Activated T-helper 1 cell treated with anti-CD3 and anti-CD28 coated beads, Interleukin-2, amount 50 U/mL, for 16 hours (primary cell): Measurements from ENCODE around the gene THAP2.
"Not testable (repeated sequence)": the region's sequence is repeated elsewhere in the genome, so short reads cannot be mapped to it uniquely, and the experiment has no call there.

Experiments
- DNase-seq, 2 donors: peaks; one replicate each; pipeline ENCODE4 v3.0.0-alpha.2; 2020; ENCODE audit warnings: low read depth in 1 of 2, low spot score in 1 of 2

Gene THAP2

GRCh38 chr12:71661977-71662530, 2.0 kb upstream of the THAP2 start:
- no peak for DNase-seq

- peak; percentile 30 to 60 for DNase-seq
Measured at GRCh38 chr12:71662849-71663560, 1.1 kb upstream of the THAP2 start.

GRCh38 chr12:71664411-71665089, 449 bp downstream of the THAP2 start:
- DNase-seq, result no peak

- no peak for DNase-seq
Measured at GRCh38 chr12:71665090-71665463, 976 bp downstream of the THAP2 start.

GRCh38 chr12:71666259-71666658, 2.2 kb downstream of the THAP2 start:
- no peak for DNase-seq

GRCh38 chr12:71671311-71671710, 7.2 kb downstream of the THAP2 start:
- DNase-seq, result no peak

GRCh38 chr12:71671816-71672215, 7.7 kb downstream of the THAP2 start:
- DNase-seq, result no peak

GRCh38 chr12:71682466-71682865, 18.4 kb downstream of the THAP2 start:
- DNase-seq, result no peak

- no peak for DNase-seq
Measured at GRCh38 chr12:71683633-71684032, 19.5 kb downstream of the THAP2 start.

GRCh38 chr12:71684081-71684480, 20.0 kb downstream of the THAP2 start:
- no peak for DNase-seq

- no peak for DNase-seq
Measured at GRCh38 chr12:71685312-71685906, 21.3 kb downstream of the THAP2 start.

- peak; percentile 58 to 69 for DNase-seq
Measured at GRCh38 chr12:71685914-71686657, 22.0 kb downstream of the THAP2 start, which contains the start of gene TMEM19. Gene TMEM19 (plus strand): TSS chr12:71686082. CDS start chr12:71686681, 599 bp downstream.

- DNase-seq, result no peak
Measured at GRCh38 chr12:71686658-71687025, 22.5 kb downstream of the THAP2 start.

- DNase-seq, result not testable (repeated sequence)
Measured at GRCh38 chr12:71687172-71687571, 23.1 kb downstream of the THAP2 start.

- no peak for DNase-seq
Measured at GRCh38 chr12:71688961-71689570, 25.0 kb downstream of the THAP2 start.

GRCh38 chr12:71691504-71692129, 27.5 kb downstream of the THAP2 start:
- no peak for DNase-seq

GRCh38 chr12:71693126-71693525, 29.0 kb downstream of the THAP2 start:
- no peak for DNase-seq

GRCh38 chr12:71693651-71694050, 29.6 kb downstream of the THAP2 start:
- DNase-seq, result not testable (repeated sequence)

GRCh38 chr12:71694099-71694820, 30.2 kb downstream of the THAP2 start:
- no peak for DNase-seq

- no peak for DNase-seq
Measured at GRCh38 chr12:71695782-71696181, 31.7 kb downstream of the THAP2 start.
